K562 (cell line): Measurements from ENCODE around the gene CAB39. TPM values are rescaled to one million over a fixed set of nuclear protein-coding genes. Genes with fewer than 3 reads are reported as not detected.

Experiments
- BRD4 ChIP-seq: fragments of 200-600 bp; sonication (generic); IDR thresholded peaks from 2 replicates; pipeline ENCODE4 v1.6.1; 2017; ENCODE audit warnings: inconsistent platforms
- CAMTA2 ChIP-seq: fragments of 250-450 bp; sonication (Bioruptor Pico); conservative IDR thresholded peaks from 2 replicates; pipeline ENCODE4 v1.5.1; 2022
- EHMT2 ChIP-seq: fragments of 450-650 bp; IDR thresholded peaks from 2 replicates; pipeline ENCODE4 v1.6.1; 2018; ENCODE audit warnings: antibody characterized with exemption
- HMGXB4 ChIP-seq: sonication (generic); formaldehyde crosslinking; IDR thresholded peaks from 2 replicates; pipeline ENCODE4 v1.8.1; 2023; ENCODE audit warnings: mild to moderate bottlenecking, missing genetic modification reagents
- MEF2A ChIP-seq: IDR thresholded peaks from 2 replicates; pipeline ENCODE4 v1.6.1; 2011; ENCODE audit warnings: low read depth, mild to moderate bottlenecking, low read length, moderate library complexity; ENCODE audit not compliant: control insufficient read depth
- POLR3G ChIP-seq: IDR thresholded peaks from 2 replicates; pipeline ENCODE4 v1.6.1; 2011; ENCODE audit not compliant: insufficient read length, insufficient replicate concordance; ENCODE audit errors: extremely low read depth
- PRMT5 ChIP-seq: sonication (generic); formaldehyde crosslinking; IDR thresholded peaks from 2 replicates; pipeline ENCODE4 v1.5.0; 2020; ENCODE audit warnings: missing genetic modification reagents
- REST ChIP-seq, 2 experiments: fragments of 450-650 bp; formaldehyde crosslinking in 1 of 2; IDR thresholded peaks; 2 replicates each; pipeline versions ENCODE4 v1.4.0 to v1.6.1; 2014 to 2020; ENCODE audit warnings: mild to moderate bottlenecking in 2 of 2, borderline replicate concordance in 1 of 2, low read depth in 1 of 2
- SMAD4 ChIP-seq: fragments of 250-450 bp; sonication (Bioruptor Pico); conservative IDR thresholded peaks from 2 replicates; pipeline ENCODE4 v1.8.0; 2021; ENCODE audit warnings: inconsistent platforms, mild to moderate bottlenecking, moderate library complexity
- TAF9B ChIP-seq: fragments of 450-650 bp; IDR thresholded peaks from 2 replicates; pipeline ENCODE4 v1.6.1; 2018; ENCODE audit warnings: mild to moderate bottlenecking; ENCODE audit not compliant: partially characterized antibody
- TOE1 ChIP-seq, 2 experiments: fragments of 450-650 bp in 1 of 2; sonication (generic) in 1 of 2; formaldehyde crosslinking in 1 of 2; IDR thresholded peaks; 2 replicates each; pipeline versions ENCODE4 v1.7.1 to v1.8.0; 2016 to 2022; ENCODE audit warnings: borderline replicate concordance in 2 of 2, mild to moderate bottlenecking in 2 of 2, antibody characterized with exemption in 1 of 2, inconsistent platforms in 1 of 2, low read depth in 1 of 2, missing genetic modification reagents in 1 of 2, moderate library complexity in 1 of 2
- polyA plus RNA-seq, 8 experiments: library from polyadenylated mRNA; depleted of rRNA in 4 of 8; stranded (reverse) in 5 of 8; unstranded in 3 of 8; fragments of >200 nt; fragmentation: Nextera tagmentation in 2 of 8; fragmentation: Illumina TruSeq in 1 of 8; extraction: Ambion mirVana in 2 of 8; extraction: Trizol in 1 of 8; gene quantifications; 2 replicates each; pipeline versions ENCODE4 v1.2.1 to v1.2.3, GENCODE V29; 2011 to 2014; ENCODE audit warnings: inconsistent platforms in 1 of 8, missing spikeins in 1 of 8
- total RNA-seq, 7 experiments: library from RNA; depleted of rRNA in 6 of 7; stranded (reverse); fragments of >200 nt in 6 of 7; fragmentation: Illumina TruSeq in 2 of 7; extraction: Trizol in 2 of 7; gene quantifications; 2 replicates each; pipeline versions ENCODE4 v1.2.1 to v1.2.3, GENCODE V29; 2011 to 2021; ENCODE audit warnings: low replicate concordance in 1 of 7

Gene CAB39
- total and polyA plus RNA-seq, 9 of the 15 experiments (the other 6 are each of a cell fraction or from before 2014, with no cell fraction given), result 27.2 to 94.4 (median 70.1) TPM

- no peak for TF ChIP-seq TOE1 (IDR thresholded peaks at IDR 0.05; ENCODE audit: borderline replicate concordance)
- TF ChIP-seq TOE1 (CRISPR knock-in tag; IDR thresholded peaks at IDR 0.05; ENCODE audit: borderline replicate concordance, low read depth), result no peak
- no peak for TF ChIP-seq POLR3G
- no peak for TF ChIP-seq MEF2A
- no peak for TF ChIP-seq HMGXB4 (CRISPR knock-in tag)
- no peak for TF ChIP-seq BRD4
- no peak for TF ChIP-seq TAF9B
- TF ChIP-seq SMAD4, result no peak
- no peak for TF ChIP-seq PRMT5 (CRISPR knock-in tag)
- TF ChIP-seq EHMT2, result no peak
- no peak for TF ChIP-seq CAMTA2 (CRISPR knock-in tag)
- no peak for TF ChIP-seq REST (IDR thresholded peaks at IDR 0.05; ENCODE audit: borderline replicate concordance)
- no peak for TF ChIP-seq REST (CRISPR knock-in tag; IDR thresholded peaks at IDR 0.05; ENCODE audit: low read depth)
These were observed 66.5 kb downstream of the CAB39 start (continued) for GRCh38 chr2:230779126-230779525.
